AG09319 (cell line): ENCODE results near the gene HLCS.
A peak's percentile ranks its signal among the peaks of the same experiment; 100 is the strongest.

Experiments used
- DNase-seq: peaks from one replicate; pipeline ENCODE4 v3.0.0-alpha.2; 2010; ENCODE audit warnings: low read depth; ENCODE audit errors: extremely low read depth
- TF ChIP-seq, protein P1 (sequence below): IDR thresholded peaks from 2 replicates; pipeline ENCODE4 v1.5.1; 2011; ENCODE audit warnings: low read depth, mild to moderate bottlenecking, inconsistent platforms, low read length, moderate library complexity

Gene HLCS

DNA sequence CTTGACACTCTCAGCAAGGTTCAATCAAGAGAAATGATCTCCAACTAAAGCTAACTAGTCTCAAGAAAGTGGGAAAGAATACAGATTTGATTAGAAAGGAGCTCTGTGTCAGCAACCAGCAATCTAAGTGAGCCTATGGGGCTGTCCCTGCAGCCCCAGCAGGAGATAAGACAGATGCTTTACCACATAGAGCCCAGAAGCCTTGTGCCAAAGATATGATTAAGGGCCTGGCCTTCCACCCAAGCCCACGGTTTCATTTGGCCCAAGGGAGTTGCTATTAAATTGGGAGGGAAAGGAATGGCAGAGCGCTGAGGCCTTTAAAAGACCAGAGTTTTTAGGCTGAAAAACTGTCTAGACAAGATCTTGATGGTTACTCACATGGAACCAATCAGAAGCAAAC lies 74.8 kb downstream of the HLCS start:
- DNase-seq, result no peak
- TF ChIP-seq, protein P1, sequence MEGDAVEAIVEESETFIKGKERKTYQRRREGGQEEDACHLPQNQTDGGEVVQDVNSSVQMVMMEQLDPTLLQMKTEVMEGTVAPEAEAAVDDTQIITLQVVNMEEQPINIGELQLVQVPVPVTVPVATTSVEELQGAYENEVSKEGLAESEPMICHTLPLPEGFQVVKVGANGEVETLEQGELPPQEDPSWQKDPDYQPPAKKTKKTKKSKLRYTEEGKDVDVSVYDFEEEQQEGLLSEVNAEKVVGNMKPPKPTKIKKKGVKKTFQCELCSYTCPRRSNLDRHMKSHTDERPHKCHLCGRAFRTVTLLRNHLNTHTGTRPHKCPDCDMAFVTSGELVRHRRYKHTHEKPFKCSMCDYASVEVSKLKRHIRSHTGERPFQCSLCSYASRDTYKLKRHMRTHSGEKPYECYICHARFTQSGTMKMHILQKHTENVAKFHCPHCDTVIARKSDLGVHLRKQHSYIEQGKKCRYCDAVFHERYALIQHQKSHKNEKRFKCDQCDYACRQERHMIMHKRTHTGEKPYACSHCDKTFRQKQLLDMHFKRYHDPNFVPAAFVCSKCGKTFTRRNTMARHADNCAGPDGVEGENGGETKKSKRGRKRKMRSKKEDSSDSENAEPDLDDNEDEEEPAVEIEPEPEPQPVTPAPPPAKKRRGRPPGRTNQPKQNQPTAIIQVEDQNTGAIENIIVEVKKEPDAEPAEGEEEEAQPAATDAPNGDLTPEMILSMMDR, result no peak

DNA sequence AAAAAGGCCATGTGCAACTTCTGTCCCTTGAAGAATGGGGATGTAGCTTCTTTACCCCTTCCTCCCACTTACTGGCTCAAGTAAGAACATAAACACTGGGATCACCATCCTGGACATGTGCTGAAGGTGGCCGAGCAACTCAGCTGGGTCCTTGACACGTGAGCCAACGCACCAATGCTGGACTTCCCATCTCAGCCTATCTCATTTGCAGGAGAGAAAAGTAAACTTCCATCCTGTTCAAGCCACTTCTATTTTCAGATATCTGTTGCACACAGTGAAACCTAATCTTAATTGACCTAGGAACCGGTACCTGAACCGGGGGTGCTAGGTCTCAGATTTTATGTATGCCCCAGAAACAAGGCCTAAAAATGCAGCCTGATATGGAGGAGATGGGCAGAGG lies 75.3 kb downstream of the HLCS start:
- DNase-seq, result no peak
- TF ChIP-seq, protein P1, result no peak

DNA sequence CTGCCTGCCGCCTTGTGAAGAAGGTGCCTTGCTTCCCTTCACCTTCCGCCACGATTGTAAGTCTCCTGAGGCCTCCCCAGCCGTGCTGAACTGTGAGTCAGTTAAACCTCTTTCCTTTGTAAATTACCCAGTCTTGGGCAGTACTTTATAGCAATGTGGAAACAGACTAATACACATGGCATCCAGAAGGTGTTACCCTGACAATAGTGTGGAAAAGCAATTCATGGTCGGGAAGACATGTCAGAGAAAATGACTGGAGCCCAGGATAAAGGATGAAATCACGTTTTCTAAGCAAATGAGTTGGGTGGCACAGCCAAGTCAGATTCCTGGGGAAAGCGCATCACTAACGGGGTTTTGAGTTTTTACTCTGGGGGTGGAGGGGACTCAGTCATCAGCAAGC lies 76.4 kb downstream of the HLCS start:
- TF ChIP-seq, protein P1, result no peak
- DNase-seq, result no peak

DNA sequence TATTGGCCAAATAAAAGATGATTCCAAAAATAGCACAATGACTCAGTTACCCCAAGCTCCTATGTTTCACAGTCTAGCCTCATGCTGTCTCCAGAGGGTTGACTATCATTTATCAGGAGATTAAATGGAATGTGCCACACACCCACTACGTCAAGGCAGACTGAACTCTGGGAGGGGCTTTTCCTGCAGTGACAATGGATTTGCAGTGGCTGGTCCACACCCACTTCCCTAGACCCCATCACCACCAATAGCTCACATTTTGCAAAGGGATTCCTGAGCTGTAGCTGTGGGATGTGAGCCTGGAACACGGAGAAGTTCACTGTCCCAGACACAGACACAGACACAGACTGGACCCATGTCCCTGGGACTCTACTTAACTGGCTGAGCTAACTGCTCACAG lies 77.1 kb downstream of the HLCS start:
- TF ChIP-seq, protein P1, result no peak
- DNase-seq, result no peak

DNA sequence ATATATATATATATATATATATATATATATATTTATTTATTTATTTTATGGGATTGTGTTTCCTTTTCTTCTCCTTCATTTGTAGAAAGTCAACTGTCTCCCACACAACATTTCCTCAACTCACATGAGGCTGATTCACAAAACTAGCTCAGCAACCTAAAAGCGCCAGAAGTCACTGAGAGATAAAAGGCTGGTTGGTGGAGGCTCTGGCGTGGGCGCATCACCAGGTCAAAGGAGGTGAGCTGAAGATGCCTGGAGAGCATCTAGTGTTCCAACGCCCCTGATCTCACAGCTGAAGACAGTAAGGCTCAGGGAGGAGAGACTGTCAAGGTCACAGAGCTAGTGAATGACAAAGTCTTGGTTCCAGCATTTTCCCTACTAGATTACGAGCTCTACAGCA lies 78.0 kb downstream of the HLCS start:
- DNase-seq, result no peak
- TF ChIP-seq, protein P1, result no peak

DNA sequence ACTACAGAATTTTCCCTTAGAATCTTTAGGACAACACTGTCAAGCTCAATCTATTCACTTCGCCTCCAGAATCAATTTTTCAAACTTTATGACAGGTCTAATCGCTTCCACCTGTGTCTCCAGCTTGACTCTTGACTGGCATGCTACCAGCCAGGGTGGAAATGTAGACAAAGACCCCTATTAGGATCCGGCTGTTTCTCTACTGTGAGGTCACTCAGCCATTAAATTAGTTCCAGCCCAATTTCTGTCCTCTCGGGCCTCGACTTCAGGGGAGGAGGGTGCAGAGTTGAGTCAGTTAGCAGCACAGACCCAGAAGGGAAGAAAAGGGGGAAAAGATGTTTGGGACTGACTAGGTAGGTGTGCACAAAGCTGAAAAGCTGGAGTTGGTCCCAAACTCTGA lies 78.5 kb downstream of the HLCS start:
- peak; percentile 25 for DNase-seq
- TF ChIP-seq, protein P1, result no peak

DNA sequence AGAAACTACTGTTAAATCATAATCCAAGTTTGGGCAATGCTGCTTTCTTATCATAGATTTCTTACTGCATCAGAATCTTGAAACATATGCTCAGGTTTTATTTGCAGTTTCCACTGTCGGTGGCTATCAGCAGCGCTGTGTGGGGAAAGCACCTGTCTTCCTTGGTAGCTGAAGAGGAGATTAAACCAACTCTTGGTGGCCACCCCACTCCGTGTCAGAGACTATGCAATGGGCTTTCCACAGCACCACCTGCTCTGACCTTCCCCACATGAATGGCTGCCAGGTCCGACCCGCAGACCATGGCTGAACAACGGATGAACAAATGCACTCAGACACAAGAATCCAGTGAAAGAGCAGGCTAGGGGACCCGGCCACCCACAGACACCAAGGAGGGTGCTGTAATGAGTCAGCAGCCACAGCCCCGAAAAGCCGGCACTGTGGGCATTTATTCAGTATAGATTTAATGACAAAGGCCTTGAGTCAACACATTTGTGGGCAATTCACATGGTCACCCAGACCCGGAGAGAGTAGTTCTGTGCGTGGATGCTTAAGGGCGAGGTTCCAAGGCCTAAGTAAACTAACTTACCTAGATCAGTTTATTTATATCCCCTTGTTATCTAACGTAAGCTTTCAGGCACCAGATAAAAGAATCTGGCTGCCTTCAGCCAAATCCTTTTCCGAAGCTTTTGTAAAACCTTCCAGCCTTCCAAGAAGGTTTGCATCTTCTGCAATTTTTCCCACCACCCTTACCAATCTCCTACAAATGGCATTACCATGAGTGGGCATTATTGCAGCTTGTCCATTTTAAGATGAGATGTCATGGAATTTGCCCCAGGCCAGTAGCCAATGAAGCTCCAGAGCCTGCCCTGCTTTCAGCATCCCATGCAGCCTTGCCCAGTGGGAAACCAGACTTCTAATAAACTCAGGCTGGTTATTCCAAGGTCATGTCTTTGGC lies 82.7 kb downstream of the HLCS start:
- no peak for DNase-seq
- TF ChIP-seq, protein P1, result no peak
